ENCODE measurements around the gene C10orf90. TPM values are rescaled to one million over a fixed set of nuclear protein-coding genes. Genes with fewer than 3 reads are reported as not detected.

Gene C10orf90
- polyA plus RNA-seq, 6 donors from 2014 or later = not detected

GRCh38 chr10:126525326-126525725, 145.2 kb downstream of the C10orf90 start:
- no peak for DNase-seq
- H3K4me1 Mint-ChIP-seq = no peaks in the 10 kb centered on the region
- ATAC-seq (ENCODE audit: low read depth in 2 of 2) = no peak
- no peak overlapping the region for H3K27ac Mint-ChIP-seq
- no peaks in the 10 kb centered on the region for H3K36me3 Mint-ChIP-seq
- peaks cover 0 to 17% (median 5%) of the 10 kb centered on the region in 3 donors for H3K27me3 Mint-ChIP-seq
- no peak overlapping the region for H3K4me3 Mint-ChIP-seq
- H3K9me3 Mint-ChIP-seq = no peaks in the 10 kb centered on the region

GRCh38 chr10:126524526-126524925, 146.0 kb downstream of the C10orf90 start:
- H3K4me3 Mint-ChIP-seq = no peak overlapping the region
- no peaks in the 10 kb centered on the region for H3K36me3 Mint-ChIP-seq
- DNase-seq (no peak), ATAC-seq (ENCODE audit: low read depth in 2 of 2) (no peak)
- no peaks in the 10 kb centered on the region for H3K9me3 Mint-ChIP-seq
- H3K27me3 Mint-ChIP-seq = peaks cover 0 to 17% (median 5%) of the 10 kb centered on the region in 3 donors
- no peak overlapping the region for H3K27ac Mint-ChIP-seq
- H3K4me1 Mint-ChIP-seq = no peaks in the 10 kb centered on the region

DNA sequence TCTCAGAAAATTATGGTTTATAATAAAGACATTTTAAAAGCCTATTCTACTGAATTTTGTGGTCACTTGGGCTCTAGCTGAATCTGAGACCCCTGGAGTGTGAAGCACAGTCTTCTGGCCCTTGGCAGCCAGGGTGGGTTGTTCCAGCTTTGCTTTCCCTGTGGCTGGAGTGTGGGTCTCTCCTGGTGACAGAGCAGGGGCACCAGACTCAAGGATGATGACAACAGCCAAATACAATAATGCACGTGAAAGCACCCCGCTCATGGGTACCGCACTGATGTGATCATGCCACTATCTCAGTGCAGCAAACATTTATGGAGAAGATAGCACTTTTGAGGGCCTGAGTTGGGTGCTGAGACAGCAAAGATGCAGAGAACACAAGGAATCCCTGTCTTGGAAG, 147.4 kb downstream of the C10orf90 start:
- Mint-ChIP-seq H3K27ac (no peak overlapping the region), H3K4me3 (no peak overlapping the region), H3K4me1 (no peaks in the 10 kb centered on the region), H3K36me3 (no peaks in the 10 kb centered on the region), H3K27me3 (peaks cover 0 to 13% (median 5%) of the 10 kb centered on the region in 3 donors), H3K9me3 (no peaks in the 10 kb centered on the region)
- ATAC-seq (ENCODE audit: low read depth in 2 of 2) (no peak), DNase-seq (no peak)

DNA sequence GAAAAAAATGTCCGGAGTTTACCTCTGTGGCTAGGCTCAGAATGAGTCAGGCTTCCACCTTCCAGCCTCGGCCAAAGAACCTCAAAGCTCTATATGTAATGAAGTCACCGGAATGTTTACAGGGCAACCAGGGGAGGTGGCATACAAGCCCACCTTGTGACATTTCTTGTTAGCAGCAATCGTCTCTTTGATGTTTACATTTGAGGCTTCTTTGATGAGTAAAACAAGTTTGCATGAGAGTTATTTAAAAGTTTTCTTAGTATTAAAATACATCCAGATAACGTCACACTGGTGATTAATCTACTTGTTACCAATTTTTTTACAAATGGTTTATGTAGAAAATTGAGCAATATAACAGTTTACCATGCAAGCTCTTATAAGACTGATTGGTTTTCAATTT, 149.1 kb downstream of the C10orf90 start:
- DNase-seq (no peak), ATAC-seq (ENCODE audit: low read depth in 2 of 2) (no peak)
- H3K4me3 Mint-ChIP-seq = no peak overlapping the region
- no peak overlapping the region for H3K27ac Mint-ChIP-seq
- H3K27me3 Mint-ChIP-seq = peaks cover 0 to 9% (median under 1%) of the 10 kb centered on the region in 3 donors
- H3K9me3 Mint-ChIP-seq = no peaks in the 10 kb centered on the region
- no peaks in the 10 kb centered on the region for H3K4me1 Mint-ChIP-seq
- no peaks in the 10 kb centered on the region for H3K36me3 Mint-ChIP-seq

GRCh38 chr10:126520751-126521317, 149.7 kb downstream of the C10orf90 start:
- Mint-ChIP-seq H3K4me1 (no peaks in the 10 kb centered on the region), H3K27me3 (peaks cover 0 to 9% (median 0%) of the 10 kb centered on the region in 3 donors), H3K36me3 (no peaks in the 10 kb centered on the region), H3K27ac (peak overlapping the region in 1 of 6 donors; percentile 84), H3K4me3 (no peak overlapping the region), H3K9me3 (no peaks in the 10 kb centered on the region)
- DNase-seq (no peak), ATAC-seq (ENCODE audit: low read depth in 2 of 2) (no peak)

- no peaks in the 10 kb centered on the region for H3K4me1 Mint-ChIP-seq
- no peaks in the 10 kb centered on the region for H3K9me3 Mint-ChIP-seq
- H3K36me3 Mint-ChIP-seq = no peaks in the 10 kb centered on the region
- H3K27me3 Mint-ChIP-seq = peaks cover 0 to 9% (median 0%) of the 10 kb centered on the region in 3 donors
- DNase-seq (no peak), ATAC-seq (ENCODE audit: low read depth in 2 of 2) (no peak)
- no peak overlapping the region for H3K27ac Mint-ChIP-seq
- H3K4me3 Mint-ChIP-seq = no peak overlapping the region
Measured at GRCh38 chr10:126519992-126520391, 150.5 kb downstream of the C10orf90 start.

DNA sequence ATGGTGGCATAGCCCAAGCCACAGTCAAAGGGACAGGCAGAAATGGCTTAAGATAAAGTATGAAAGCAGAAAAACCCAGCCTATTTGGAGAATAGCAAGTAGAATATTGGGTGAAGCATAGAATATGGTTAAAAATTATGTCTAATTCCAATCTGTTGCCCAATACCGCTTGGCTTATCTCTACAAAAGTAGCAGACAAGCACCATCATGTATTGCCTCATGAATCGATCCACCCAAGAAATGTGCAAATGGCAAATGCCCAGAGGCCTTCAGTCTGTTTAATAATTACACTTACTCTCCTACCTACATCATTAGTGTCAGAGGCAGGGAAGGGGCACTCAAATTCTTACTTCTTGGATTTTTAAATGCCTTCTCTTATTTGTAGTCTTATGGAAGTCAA, 151.3 kb downstream of the C10orf90 start:
- Mint-ChIP-seq H3K4me1 (no peaks in the 10 kb centered on the region), H3K27ac (no peak overlapping the region), H3K36me3 (no peaks in the 10 kb centered on the region), H3K9me3 (no peaks in the 10 kb centered on the region), H3K4me3 (no peak overlapping the region), H3K27me3 (peaks cover 0 to 9% (median 0%) of the 10 kb centered on the region in 3 donors)
- no peak for ATAC-seq (ENCODE audit: low read depth in 2 of 2)
- DNase-seq = no peak

- Mint-ChIP-seq H3K27me3 (peaks cover 0 to 6% (median 4%) of the 10 kb centered on the region in 3 donors), H3K4me3 (no peak overlapping the region)
Measured at GRCh38 chr10:126518218-126519080, 152.0 kb downstream of the C10orf90 start.

GRCh38 chr10:126516515-126516914, 154.0 kb downstream of the C10orf90 start:
- no peaks in the 10 kb centered on the region for H3K9me3 Mint-ChIP-seq
- no peak overlapping the region for H3K27ac Mint-ChIP-seq
- DNase-seq (no peak), ATAC-seq (ENCODE audit: low read depth in 2 of 2) (no peak)
- no peaks in the 10 kb centered on the region for H3K36me3 Mint-ChIP-seq
- H3K4me3 Mint-ChIP-seq = no peak overlapping the region
- no peaks in the 10 kb centered on the region for H3K4me1 Mint-ChIP-seq
- H3K27me3 Mint-ChIP-seq = peaks cover 0 to 4% (median 0%) of the 10 kb centered on the region in 3 donors

More at GRCh38 chr10:126518218-126519080, 152.0 kb downstream of the C10orf90 start:
- Mint-ChIP-seq H3K36me3 (no peaks in the 10 kb centered on the region), H3K27ac (peak overlapping the region in 1 of 6 donors; percentile 13), H3K4me1 (no peaks in the 10 kb centered on the region), H3K9me3 (no peaks in the 10 kb centered on the region)
- ATAC-seq (ENCODE audit: low read depth in 2 of 2) (no peak), DNase-seq (no peak)

DNA sequence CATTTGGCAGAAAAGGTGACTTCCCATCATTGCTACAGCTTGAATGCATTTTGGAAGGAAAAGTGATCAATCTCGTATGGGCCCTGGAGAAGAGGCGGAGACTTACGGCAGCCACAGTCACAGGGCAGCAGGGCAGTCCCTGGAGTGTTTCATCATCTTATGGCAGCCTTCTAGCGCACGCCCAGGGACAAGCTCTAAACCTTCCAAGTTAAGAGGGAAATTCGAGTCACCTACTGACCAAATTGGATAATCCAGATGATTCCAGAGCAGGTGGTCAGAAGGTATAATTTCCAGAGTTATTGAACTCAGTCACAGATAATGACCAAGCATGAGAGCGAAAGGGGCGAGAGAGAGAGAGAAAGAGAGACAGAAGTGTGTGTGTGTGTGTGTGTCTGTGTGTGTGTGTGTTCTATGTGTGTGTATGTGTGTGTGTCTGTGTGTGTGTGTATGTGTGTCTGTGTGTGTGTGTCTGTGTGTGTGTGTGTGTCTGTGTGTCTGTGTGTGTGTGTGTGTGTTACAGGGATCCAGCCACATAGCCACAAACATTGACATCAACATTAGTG, 158.5 kb downstream of the C10orf90 start:
- no peak for DNase-seq
- peaks cover 0 to 4% (median 0%) of the 10 kb centered on the region in 3 donors for H3K27me3 Mint-ChIP-seq
- H3K27ac Mint-ChIP-seq = no peak overlapping the region
- no peaks in the 10 kb centered on the region for H3K4me1 Mint-ChIP-seq
- H3K4me3 Mint-ChIP-seq = no peak overlapping the region
- no peaks in the 10 kb centered on the region for H3K36me3 Mint-ChIP-seq
- no peak for ATAC-seq (ENCODE audit: low read depth in 2 of 2)
- H3K9me3 Mint-ChIP-seq = no peaks in the 10 kb centered on the region

DNA sequence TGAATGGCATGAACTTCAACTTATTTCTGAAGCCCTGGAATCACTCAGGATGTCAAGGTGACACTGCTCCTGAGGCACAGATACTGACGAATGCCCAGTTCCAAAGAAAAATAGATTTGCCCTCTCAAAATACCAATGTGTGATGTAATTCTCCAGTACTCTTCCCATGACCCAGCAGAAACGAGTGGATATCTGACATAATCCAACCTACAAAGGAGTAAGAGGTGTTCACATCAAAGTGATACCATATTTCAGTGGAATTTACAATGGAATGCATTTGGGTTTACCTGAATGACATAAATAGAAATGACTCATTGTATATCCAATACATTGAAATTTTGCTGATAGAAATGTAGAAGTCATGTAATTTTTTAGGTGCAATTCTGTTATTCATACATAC, 161.3 kb downstream of the C10orf90 start:
- no peaks in the 10 kb centered on the region for H3K36me3 Mint-ChIP-seq
- H3K27me3 Mint-ChIP-seq = peaks cover 0 to 6% (median 4%) of the 10 kb centered on the region in 3 donors
- ATAC-seq (ENCODE audit: low read depth in 2 of 2) (no peak), DNase-seq (no peak)
- H3K4me3 Mint-ChIP-seq = no peak overlapping the region
- H3K9me3 Mint-ChIP-seq = no peaks in the 10 kb centered on the region
- no peak overlapping the region for H3K27ac Mint-ChIP-seq
- H3K4me1 Mint-ChIP-seq = no peaks in the 10 kb centered on the region

DNA sequence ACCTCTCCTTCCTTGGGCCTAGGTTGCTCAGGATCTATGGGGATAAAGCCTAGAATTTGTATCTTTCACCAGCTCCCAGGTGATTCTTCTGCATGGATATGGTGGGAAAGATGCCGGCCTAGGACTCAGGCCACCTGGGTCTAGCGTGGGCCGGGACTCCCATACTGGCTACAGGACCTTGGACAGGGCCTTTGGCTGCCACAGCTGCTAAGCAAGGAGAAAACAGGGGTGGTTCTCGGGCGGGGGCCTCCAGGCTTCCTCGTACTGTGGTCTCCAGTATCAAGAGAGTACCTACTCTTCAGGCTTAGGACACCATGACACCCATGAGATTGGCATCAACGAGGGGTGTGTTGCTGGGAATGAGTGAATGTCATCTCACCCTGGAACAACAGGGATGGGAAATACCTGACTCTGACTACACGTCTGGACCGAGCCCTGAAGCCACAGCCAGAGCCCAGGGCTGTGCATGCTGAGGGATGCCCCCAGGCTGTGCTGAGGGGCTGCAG, 161.9 kb downstream of the C10orf90 start:
- Mint-ChIP-seq H3K4me3 (no peak overlapping the region), H3K4me1 (peaks cover 0 to 2% (median 0%) of the 10 kb centered on the region in 3 donors), H3K27me3 (peaks cover 0 to 10% (median 0%) of the 10 kb centered on the region in 3 donors), H3K27ac (no peak overlapping the region), H3K9me3 (no peaks in the 10 kb centered on the region), H3K36me3 (no peaks in the 10 kb centered on the region)
- no peak for ATAC-seq (ENCODE audit: low read depth in 2 of 2)
- DNase-seq = no peak

DNA sequence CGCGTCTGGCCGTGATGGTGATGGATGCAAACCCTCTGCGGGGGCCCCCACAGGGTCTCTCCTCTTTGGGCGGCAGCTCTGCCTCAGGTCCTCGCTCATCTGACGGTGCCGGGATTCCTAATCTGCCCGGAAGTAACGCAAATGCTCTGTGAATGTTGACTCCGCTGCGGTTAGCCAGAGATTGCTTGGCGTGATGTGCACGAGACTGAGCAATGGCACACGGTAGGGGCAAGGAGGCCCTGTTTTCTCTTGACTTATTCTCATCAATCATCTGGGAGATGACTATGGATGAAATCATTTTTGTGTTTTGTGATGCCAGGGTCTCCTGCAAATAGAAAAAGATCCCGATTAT, 165.8 kb downstream of the C10orf90 start:
- no peak overlapping the region for H3K27ac Mint-ChIP-seq
- peaks cover 0 to 2% (median 0%) of the 10 kb centered on the region in 3 donors for H3K4me1 Mint-ChIP-seq
- H3K4me3 Mint-ChIP-seq = no peak overlapping the region
- no peaks in the 10 kb centered on the region for H3K9me3 Mint-ChIP-seq
- no peaks in the 10 kb centered on the region for H3K36me3 Mint-ChIP-seq
- no peak for ATAC-seq (ENCODE audit: low read depth in 2 of 2)
- peaks cover 0 to 10% (median 7%) of the 10 kb centered on the region in 3 donors for H3K27me3 Mint-ChIP-seq
- DNase-seq = no peak
